T-cell (primary cell): ENCODE results near the gene CNKSR3. TPM values are rescaled to one million over a fixed set of nuclear protein-coding genes. Genes with fewer than 3 reads are reported as not detected.

Source experiments
- ATAC-seq, 4 experiments: fragments of 200-7000 bp in 3 of 4; fragments of 150-1000 bp in 1 of 4; cut with Tn5 transposase; replicated peaks in 1 of 4; 1 replicate in 3 of 4; 2 replicates in 1 of 4; pipeline ENCODE4 v1.10.0; 2021; ENCODE audit warnings: moderate library complexity in 3 of 4, mild to moderate bottlenecking in 2 of 4, moderate number of reproducible peaks in 1 of 4
- CTCF ChIA-PET, 2 donors: fragments of 300-600 bp; sonication (Branson Sonifier 250); formaldehyde crosslinking; loops; one replicate each; lab custom pipeline; 2022; ENCODE audit warnings: antibody characterized with exemption in 2 of 2; lab: Charles Lee
- POLR2A ChIA-PET, 2 donors: fragments of 300-600 bp; sonication (Branson Sonifier 250); formaldehyde crosslinking; loops; one replicate each; lab custom pipeline; 2022; ENCODE audit warnings: antibody characterized with exemption in 2 of 2; lab: Charles Lee
- DNase-seq, 35 experiments: peaks; one replicate each; pipeline versions ENCODE4 v3.0.0 to v3.0.0-alpha.2; 2013 to 2023
- H3K27ac ChIP-seq: one replicate; pipeline ENCODE4 v1.5.1; 2013; ENCODE audit warnings: low read length
- H3K27me3 ChIP-seq, 2 experiments: replicated peaks in 1 of 2; 1 replicate in 1 of 2; 2 replicates in 1 of 2; pipeline versions ENCODE4 v1.6.1 to v1.7.0; 2013; ENCODE audit warnings: low read length in 1 of 2, mixed read lengths in 1 of 2; ENCODE audit not compliant: control insufficient read depth in 2 of 2, insufficient read depth in 2 of 2; ENCODE audit errors: extremely low read depth in 1 of 2
- H3K36me3 ChIP-seq, 2 donors: 1 replicate in 1 of 2; 2 replicates in 1 of 2; pipeline versions ENCODE4 v1.6.1 to v1.7.0; 2013; ENCODE audit warnings: low read length in 1 of 2; ENCODE audit not compliant: control insufficient read depth in 2 of 2, insufficient read depth in 1 of 2; ENCODE audit errors: extremely low read depth in 1 of 2
- H3K4me1 ChIP-seq, 2 experiments: 1 replicate in 1 of 2; 2 replicates in 1 of 2; pipeline versions ENCODE4 v1.6.1 to v1.7.0; 2013; ENCODE audit warnings: low read length in 2 of 2, mixed read lengths in 1 of 2; ENCODE audit not compliant: insufficient read depth in 2 of 2, control insufficient read depth in 1 of 2; ENCODE audit errors: extremely low read depth in 1 of 2
- H3K4me3 ChIP-seq, 2 donors: 1 replicate in 1 of 2; 2 replicates in 1 of 2; pipeline versions ENCODE4 v1.5.1 to v1.7.0; 2013; ENCODE audit warnings: mild to moderate bottlenecking in 2 of 2, low read length in 1 of 2, moderate library complexity in 1 of 2; ENCODE audit not compliant: control insufficient read depth in 1 of 2; ENCODE audit errors: extremely low read depth in 1 of 2
- H3K9me3 ChIP-seq: 2 replicates; pipeline ENCODE4 v1.7.0; 2013
- H3K27ac Mint-ChIP-seq, 2 donors: one replicate each; pipeline ENCODE4 v1.8.0; 2020 to 2021; ENCODE audit warnings: mild to moderate bottlenecking in 2 of 2, mixed read lengths in 2 of 2
- H3K27me3 Mint-ChIP-seq, 2 donors: one replicate each; pipeline ENCODE4 v1.8.0; 2021 to 2022; ENCODE audit warnings: mixed read lengths in 2 of 2
- H3K36me3 Mint-ChIP-seq: one replicate; pipeline ENCODE4 v1.8.0; 2021; ENCODE audit warnings: mixed read lengths
- H3K4me1 Mint-ChIP-seq, 3 donors: one replicate each; pipeline ENCODE4 v1.8.0; 2020 to 2022; ENCODE audit warnings: mixed read lengths in 3 of 3, mild to moderate bottlenecking in 1 of 3
- H3K4me3 Mint-ChIP-seq, 3 donors: one replicate each; pipeline ENCODE4 v1.8.0; 2020 to 2022; ENCODE audit warnings: mild to moderate bottlenecking in 3 of 3, mixed read lengths in 3 of 3, moderate library complexity in 3 of 3
- H3K9me3 Mint-ChIP-seq, 3 donors: one replicate each; pipeline ENCODE4 v1.8.0; 2020 to 2022; ENCODE audit warnings: mixed read lengths in 3 of 3
- WGBS: methylation state at CpG from one replicate; pipeline ENCODE4 v1.1.5; 2013; ENCODE audit warnings: missing lambda C conversion rate; ENCODE audit not compliant: insufficient coverage; 5-methylcytosine and 5-hydroxymethylcytosine counted together
- total RNA-seq, 35 experiments: library from RNA in 6 of 35; stranded (reverse) in 6 of 35; fragments of 120-200 nt in 1 of 35; gene quantifications; one replicate each; pipeline versions ENCODE4 v1.2.1 to v1.2.4 and lab custom pipeline; 2013 to 2026

The CNKSR3 gene
- total RNA-seq, 5 donors from 2014 or later (not counting 1 experiment from before 2014, with no cell fraction given), result 0.05 to 0.35 (median 0.20) TPM

DNA sequence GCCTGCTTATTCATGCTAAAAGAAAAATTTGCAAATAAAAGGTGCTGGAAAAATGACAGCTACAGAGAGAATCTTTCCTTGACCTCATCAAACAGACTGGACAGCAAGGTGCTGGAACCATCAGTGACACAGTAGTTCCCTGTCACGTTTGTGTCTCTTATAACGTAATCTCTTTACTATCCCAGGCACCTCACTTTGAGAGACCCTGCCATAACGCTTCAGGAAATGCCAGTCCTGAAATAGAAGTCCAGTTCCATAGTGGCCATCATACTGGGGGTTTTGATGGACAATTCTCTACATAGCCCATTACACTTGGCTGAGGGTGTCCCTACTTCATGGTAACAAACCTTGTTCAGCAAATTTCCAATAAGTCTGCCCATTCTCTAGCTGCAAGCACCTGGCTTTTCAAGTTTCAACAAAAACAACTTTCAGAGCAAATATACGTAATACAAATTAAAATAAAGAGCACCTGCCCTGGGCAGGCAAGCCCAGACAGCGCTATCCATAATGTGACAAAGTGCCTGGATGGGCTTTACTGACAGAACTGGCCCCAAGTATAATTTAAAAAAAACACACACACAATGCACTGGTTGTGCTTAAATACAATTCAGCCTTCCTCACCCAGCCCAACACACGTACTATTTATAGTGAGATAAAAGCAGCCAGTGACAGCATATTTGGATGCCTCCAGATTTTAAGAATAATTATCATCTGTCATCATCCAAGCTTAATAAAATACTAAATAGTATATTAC lies 38.7 kb downstream of the CNKSR3 start:
- Histone ChIP-seq H3K36me3 (no peaks in the 10 kb centered on the region), H3K4me3 (no peak overlapping the region), H3K4me1 (no peaks in the 10 kb centered on the region), H3K9me3 (no peaks in the 10 kb centered on the region), H3K27ac (no peak overlapping the region), H3K27me3 (peaks cover 0 to 5% of the 10 kb centered on the region in 2 experiments)
- 83% methylated on average over 5 of the region's 6 CpGs for WGBS
- Mint-ChIP-seq H3K36me3 (no peaks in the 10 kb centered on the region), H3K27me3 (no peaks in the 10 kb centered on the region), H3K9me3 (peaks cover 0 to 8% (median 5%) of the 10 kb centered on the region in 3 donors), H3K4me3 (no peak overlapping the region), H3K4me1 (no peaks in the 10 kb centered on the region), H3K27ac (no peak overlapping the region)
- DNase-seq, result no peak
- CTCF ChIA-PET, result no interaction called here
- ATAC-seq, result no peak
- POLR2A ChIA-PET, result no interaction called here

DNA sequence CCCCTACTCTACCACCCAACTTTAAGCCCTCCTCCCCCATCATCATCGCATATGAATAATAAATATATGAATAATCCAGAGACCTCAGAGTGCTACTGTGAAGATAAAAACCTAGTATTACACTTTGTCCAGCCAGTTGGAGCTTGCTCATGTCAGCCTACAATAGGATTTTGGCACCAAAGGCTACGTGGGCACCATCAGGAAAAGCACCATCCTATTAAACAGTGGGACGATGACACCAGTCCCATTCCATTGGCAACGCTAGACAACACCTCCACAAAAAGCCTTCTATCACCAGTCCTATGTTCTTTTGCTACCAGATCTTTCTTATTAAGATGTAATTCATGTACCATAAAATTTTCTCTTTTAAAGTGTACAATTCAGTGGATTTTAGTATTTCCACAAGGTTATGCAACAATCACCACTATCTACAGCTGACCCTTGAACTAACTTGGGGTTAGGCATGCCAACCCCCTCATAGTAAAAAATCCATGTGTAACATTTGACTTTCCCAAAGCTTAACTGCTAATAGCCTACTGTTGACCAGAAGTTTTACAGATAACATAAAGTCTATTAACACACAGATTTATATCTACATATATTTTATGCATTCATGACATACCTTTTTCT lies 41.1 kb downstream of the CNKSR3 start:
- no peaks in the 10 kb centered on the region for H3K4me1 ChIP-seq
- H3K4me3 Mint-ChIP-seq, result no peak overlapping the region
- no peak overlapping the region for H3K27ac Mint-ChIP-seq
- no peaks in the 10 kb centered on the region for H3K36me3 ChIP-seq
- POLR2A ChIA-PET, result no interaction called here
- no peaks in the 10 kb centered on the region for H3K36me3 Mint-ChIP-seq
- no peak overlapping the region for H3K27ac ChIP-seq
- DNase-seq (no peak), ATAC-seq (no peak)
- WGBS, result 20% methylated on average over 1 of the region's 4 CpGs
- CTCF ChIA-PET, result no interaction called here
- H3K9me3 ChIP-seq, result no peaks in the 10 kb centered on the region
- no peaks in the 10 kb centered on the region for H3K27me3 Mint-ChIP-seq
- peaks cover 0 to 5% of the 10 kb centered on the region in 2 experiments for H3K27me3 ChIP-seq
- H3K4me3 ChIP-seq, result no peak overlapping the region
- H3K4me1 Mint-ChIP-seq, result no peaks in the 10 kb centered on the region
- H3K9me3 Mint-ChIP-seq, result peaks cover 0 to 8% (median 5%) of the 10 kb centered on the region in 3 donors

- peaks cover 0 to 5% of the 10 kb centered on the region in 2 experiments for H3K27me3 ChIP-seq
- no peak for DNase-seq
- no peak overlapping the region for H3K4me3 Mint-ChIP-seq
- no peak overlapping the region for H3K4me3 ChIP-seq
- no peak for ATAC-seq
- ChIA-PET POLR2A (no interaction called here), CTCF (no interaction called here)
- no peaks in the 10 kb centered on the region for H3K9me3 ChIP-seq
- H3K4me1 ChIP-seq, result no peaks in the 10 kb centered on the region
- H3K27ac Mint-ChIP-seq, result no peak overlapping the region
- H3K27ac ChIP-seq, result no peak overlapping the region
- no peaks in the 10 kb centered on the region for H3K36me3 Mint-ChIP-seq
- no peaks in the 10 kb centered on the region for H3K4me1 Mint-ChIP-seq
- no CpG with 5 or more reads among the region's 3 CpGs for WGBS
- no peaks in the 10 kb centered on the region for H3K27me3 Mint-ChIP-seq
- no peaks in the 10 kb centered on the region for H3K36me3 ChIP-seq
- H3K9me3 Mint-ChIP-seq, result peaks cover 0 to 8% (median 5%) of the 10 kb centered on the region in 3 donors
Measured at GRCh38 chr6:154468760-154469159, 41.7 kb downstream of the CNKSR3 start.

GRCh38 chr6:154466971-154467679 lies 43.4 kb downstream of the CNKSR3 start:
- H3K27me3 Mint-ChIP-seq, result no peaks in the 10 kb centered on the region

DNA sequence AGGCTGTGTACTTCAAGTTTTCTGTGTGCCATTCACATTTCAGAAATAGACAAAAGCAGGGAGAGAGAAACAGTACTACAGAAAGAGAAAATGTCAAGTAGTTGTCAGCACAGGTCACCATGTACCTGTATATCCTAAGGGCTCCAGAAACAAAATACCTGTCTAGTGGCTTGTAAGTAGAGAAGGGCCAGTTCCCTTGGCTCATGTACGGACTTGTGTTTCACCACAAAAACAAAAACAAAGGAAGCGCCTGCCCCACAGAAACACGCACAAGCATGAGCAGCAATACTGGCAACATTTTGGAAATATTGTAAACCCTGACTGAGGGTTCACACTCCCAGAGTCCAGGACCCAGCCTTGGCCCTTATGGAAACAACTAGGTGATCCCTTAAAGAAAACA lies 44.3 kb downstream of the CNKSR3 start:
- ChIA-PET CTCF (no interaction called here), POLR2A (no interaction called here)
- H3K4me1 Mint-ChIP-seq, result no peaks in the 10 kb centered on the region
- Histone ChIP-seq H3K27ac (no peak overlapping the region), H3K36me3 (no peaks in the 10 kb centered on the region), H3K9me3 (no peaks in the 10 kb centered on the region), H3K4me3 (no peak overlapping the region), H3K4me1 (no peaks in the 10 kb centered on the region), H3K27me3 (peaks cover 0 to 7% of the 10 kb centered on the region in 2 experiments)
- DNase-seq, result no peak
- peaks cover 0 to 8% (median 5%) of the 10 kb centered on the region in 3 donors for H3K9me3 Mint-ChIP-seq
- no peak overlapping the region for H3K4me3 Mint-ChIP-seq
- no peaks in the 10 kb centered on the region for H3K36me3 Mint-ChIP-seq
- ATAC-seq, result no peak
- H3K27me3 Mint-ChIP-seq, result no peaks in the 10 kb centered on the region
- H3K27ac Mint-ChIP-seq, result no peak overlapping the region
- WGBS, result no CpG with 5 or more reads among the region's 3 CpGs

More at GRCh38 chr6:154466971-154467679, 43.4 kb downstream of the CNKSR3 start:
- Histone ChIP-seq H3K27ac (no peak overlapping the region), H3K27me3 (peaks cover 0 to 9% of the 10 kb centered on the region in 2 experiments), H3K4me3 (no peak overlapping the region), H3K4me1 (no peaks in the 10 kb centered on the region), H3K9me3 (no peaks in the 10 kb centered on the region), H3K36me3 (no peaks in the 10 kb centered on the region)
- POLR2A ChIA-PET, result no interaction called here
- H3K27ac Mint-ChIP-seq, result no peak overlapping the region
- WGBS, result 86% methylated on average over 6 of the region's 9 CpGs
- H3K36me3 Mint-ChIP-seq, result no peaks in the 10 kb centered on the region
- no peak overlapping the region for H3K4me3 Mint-ChIP-seq
- no peaks in the 10 kb centered on the region for H3K4me1 Mint-ChIP-seq
- no peak for ATAC-seq
- H3K9me3 Mint-ChIP-seq, result peaks cover 0 to 8% (median 5%) of the 10 kb centered on the region in 3 donors
- DNase-seq, result no peak
- CTCF ChIA-PET, result no interaction called here

GRCh38 chr6:154463573-154464419 lies 46.7 kb downstream of the CNKSR3 start:
- Mint-ChIP-seq H3K27me3 (peaks cover 0 to 1% of the 10 kb centered on the region in 2 donors), H3K27ac (no peak overlapping the region), H3K4me3 (no peak overlapping the region), H3K36me3 (no peaks in the 10 kb centered on the region), H3K4me1 (peaks cover under 1 to 2% (median 1%) of the 10 kb centered on the region in 3 donors), H3K9me3 (no peaks in the 10 kb centered on the region)
- H3K4me1 ChIP-seq, result no peaks in the 10 kb centered on the region
- no peaks in the 10 kb centered on the region for H3K9me3 ChIP-seq
- no peaks in the 10 kb centered on the region for H3K36me3 ChIP-seq
- H3K27ac ChIP-seq, result no peak overlapping the region
- ChIA-PET POLR2A (no interaction called here), CTCF (no interaction called here)
- WGBS, result 68% methylated on average over 3 of the region's 7 CpGs
- H3K27me3 ChIP-seq, result peaks cover 0 to 6% of the 10 kb centered on the region in 2 experiments
- H3K4me3 ChIP-seq, result no peak overlapping the region
- ATAC-seq (no peak), DNase-seq (no peak)
